CD4-positive, alpha-beta T cell treated with Interleukin-1 beta for 1 hour (primary cell): ENCODE data around the gene LACTB.

Experiments used
- DNase-seq, 2 donors: peaks; one replicate each; pipeline ENCODE4 v3.0.0-alpha.2; 2020 to 2022

The LACTB gene

DNA sequence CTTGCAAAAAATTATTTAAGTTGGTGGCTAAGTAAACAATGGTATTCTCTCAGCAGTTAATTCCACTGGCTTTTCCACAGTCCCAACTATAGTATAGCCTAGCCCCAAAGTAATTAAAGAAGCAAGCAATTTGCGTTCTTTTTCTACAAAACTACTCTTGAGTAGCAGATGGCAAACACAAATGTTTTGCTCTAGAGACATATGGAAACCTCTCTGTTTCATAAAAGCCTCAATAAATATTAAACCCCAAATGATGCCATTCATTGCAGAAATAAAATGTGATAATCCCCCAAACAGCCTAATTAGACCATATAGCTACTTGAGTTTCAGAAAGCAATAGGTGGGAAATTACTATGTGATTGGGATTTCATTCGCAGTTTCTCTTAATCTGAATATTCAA lies 59.1 kb downstream of the LACTB start:
- no peak for DNase-seq

DNA sequence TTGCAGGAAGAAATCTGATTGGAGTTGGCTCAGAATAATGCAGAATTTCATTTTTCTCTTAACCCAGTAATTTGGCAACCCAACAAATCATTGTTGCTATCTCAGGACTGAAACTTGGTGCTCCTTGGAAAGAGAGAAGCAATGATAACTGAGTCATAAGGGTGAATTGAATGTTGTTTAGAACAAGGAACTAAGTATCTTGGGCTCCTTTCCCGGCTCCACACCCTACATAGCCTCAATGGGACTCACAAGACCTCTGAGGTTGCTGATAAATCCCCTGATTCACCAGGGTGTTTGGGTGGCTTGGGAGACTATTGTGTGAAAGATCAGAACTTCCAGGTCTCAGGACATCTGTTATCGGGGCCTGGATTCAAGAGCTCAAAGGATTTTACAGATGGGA lies 60.0 kb downstream of the LACTB start:
- DNase-seq, result no peak

DNA sequence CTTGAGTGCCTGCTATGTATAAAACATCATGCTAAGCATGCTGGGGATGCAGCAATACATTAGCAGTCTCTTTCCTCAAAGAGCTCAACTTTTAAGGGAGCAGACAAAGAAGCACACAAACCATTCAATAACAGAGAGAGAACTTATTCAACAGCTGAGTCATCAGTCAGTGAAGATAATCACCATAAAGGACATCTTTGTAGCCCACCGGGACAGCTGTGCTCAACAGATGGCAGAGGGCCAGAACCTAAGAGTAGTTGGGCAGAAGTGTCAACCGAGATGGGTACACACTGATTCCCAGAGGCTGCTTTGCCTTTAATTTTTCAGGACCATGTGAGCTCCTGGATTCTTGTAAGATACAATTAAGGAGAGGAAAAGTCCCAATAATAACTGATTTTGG lies 63.5 kb downstream of the LACTB start:
- no peak for DNase-seq

DNA sequence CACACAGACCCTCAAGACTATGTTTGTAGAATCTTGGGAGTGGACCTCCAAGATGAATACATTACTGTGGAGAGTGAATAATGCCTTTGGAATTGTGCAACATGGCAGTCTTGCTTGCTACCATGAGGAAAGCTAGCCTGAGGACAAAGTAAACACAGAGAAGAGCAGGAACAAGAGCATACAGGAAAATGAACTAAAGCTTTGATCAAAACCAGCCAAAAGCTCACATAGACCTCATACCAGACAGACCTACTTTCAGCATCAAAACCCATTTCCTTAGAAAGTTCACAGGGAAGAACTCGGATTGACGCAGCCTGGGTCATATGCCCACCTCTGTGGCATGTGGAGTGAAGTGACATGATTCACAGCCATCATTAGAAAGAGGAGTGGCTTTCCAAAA lies 64.4 kb downstream of the LACTB start:
- no peak for DNase-seq

DNA sequence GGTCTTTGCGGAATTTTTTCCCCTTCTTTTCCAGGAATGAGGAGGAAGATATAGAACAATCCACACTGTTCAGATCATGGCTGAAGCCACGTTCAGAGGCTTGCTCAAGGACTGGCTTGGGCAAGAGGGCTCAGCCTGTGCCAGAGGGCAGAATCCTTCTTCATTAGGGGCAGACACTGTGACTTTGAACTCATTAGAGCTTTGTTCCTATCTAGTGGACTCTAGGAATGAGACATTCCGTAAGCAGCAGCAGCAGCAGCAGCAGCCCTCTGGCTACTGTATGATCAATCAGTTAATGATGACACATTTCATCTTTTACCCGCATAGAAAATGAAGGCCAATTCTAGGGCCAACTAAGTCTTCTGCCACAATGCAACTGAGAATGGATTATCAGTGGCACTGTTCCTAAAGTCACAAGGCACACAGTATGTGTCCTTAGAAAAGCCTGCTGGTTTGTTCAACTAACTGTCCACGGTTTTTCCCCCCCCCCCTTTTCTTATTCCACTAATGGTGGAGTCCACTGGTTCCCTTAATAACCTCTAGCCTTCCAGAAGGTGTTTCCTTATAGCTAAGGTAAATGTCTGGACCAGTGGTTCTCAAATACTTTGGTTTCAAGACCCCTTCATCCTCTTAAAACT lies 66.0 kb downstream of the LACTB start:
- DNase-seq, result no peak

DNA sequence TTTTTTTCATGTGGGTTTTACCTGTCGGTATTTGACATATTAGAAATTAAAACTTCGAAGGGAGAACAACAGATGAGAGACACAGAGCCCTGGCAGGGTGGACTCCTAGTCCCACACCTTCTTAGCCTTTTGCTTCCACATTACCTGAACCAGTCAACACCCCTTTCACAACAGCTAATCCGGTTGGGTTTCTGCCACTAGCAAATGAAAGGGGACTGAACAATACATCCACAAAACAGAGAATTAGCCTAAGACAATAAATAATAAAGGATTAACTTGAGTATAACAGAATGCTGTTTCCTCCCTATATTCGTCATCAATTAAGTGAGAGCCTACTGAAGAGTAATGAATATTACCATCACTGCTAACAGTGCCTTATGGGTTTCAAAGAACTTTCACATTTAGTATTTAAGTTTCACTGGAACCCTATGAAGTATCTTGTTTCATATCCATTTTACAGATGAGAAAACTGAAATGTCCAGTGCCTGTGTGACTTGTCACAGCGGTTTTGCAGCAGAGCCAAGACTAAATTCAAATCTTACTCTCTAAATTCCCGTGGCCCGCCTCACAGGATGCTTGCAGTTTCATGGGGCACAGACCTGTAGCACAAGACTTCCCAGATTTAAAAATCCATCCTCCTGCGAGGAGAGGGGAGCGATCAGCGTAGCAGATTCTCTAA lies 66.7 kb downstream of the LACTB start:
- no peak for DNase-seq

DNA sequence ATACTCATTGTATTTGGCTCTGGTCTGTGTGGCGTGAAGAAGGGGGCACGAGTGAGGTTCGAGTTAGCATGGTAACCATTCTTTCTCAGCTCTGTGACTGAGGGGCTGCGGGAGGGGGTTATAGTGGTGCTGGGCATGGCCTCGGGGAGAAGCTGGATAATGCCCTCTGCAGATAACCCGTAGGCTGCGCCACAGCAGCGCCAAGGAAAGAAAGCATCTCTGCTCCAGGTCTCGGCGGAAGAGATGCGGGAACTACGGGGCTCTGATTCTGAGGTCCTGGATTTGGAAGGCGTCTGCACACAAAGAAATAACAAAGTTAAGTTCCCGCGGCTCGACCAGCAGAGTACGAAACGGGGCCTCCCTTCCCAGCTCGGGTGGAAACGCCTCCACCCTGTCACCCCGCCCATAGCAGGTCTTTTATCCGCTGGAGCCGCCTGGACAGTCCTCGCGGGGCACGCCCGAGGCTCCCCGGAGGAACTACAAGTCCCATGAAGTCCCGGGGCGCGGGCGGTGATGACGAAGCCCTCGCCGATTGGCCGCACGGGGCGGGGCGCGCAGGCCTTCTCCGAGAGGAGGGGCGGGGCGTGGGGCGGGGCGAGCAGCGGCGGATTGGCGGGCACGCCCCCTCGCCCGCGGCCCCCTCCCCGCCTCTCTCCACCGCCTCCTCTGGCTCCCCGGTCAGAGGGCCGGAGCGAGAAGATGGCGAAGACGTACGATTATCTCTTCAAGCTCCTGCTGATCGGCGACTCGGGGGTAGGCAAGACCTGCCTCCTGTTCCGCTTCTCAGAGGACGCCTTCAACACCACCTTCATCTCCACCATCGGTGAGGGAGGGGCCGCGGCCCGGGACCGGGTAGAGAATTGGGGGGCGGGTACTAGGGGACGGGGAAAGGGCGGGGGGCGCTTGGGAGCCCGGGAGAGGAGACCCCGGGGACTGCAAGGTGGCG lies 67.5 kb downstream of the LACTB start, which contains the start of gene RAB8B:
RAB8B (plus strand) TSS at position 681 of the 946 bp plus-strand sequence; CDS start at position 700, 19 bp downstream.
- DNase-seq, result peak; percentile 96 to 97

DNA sequence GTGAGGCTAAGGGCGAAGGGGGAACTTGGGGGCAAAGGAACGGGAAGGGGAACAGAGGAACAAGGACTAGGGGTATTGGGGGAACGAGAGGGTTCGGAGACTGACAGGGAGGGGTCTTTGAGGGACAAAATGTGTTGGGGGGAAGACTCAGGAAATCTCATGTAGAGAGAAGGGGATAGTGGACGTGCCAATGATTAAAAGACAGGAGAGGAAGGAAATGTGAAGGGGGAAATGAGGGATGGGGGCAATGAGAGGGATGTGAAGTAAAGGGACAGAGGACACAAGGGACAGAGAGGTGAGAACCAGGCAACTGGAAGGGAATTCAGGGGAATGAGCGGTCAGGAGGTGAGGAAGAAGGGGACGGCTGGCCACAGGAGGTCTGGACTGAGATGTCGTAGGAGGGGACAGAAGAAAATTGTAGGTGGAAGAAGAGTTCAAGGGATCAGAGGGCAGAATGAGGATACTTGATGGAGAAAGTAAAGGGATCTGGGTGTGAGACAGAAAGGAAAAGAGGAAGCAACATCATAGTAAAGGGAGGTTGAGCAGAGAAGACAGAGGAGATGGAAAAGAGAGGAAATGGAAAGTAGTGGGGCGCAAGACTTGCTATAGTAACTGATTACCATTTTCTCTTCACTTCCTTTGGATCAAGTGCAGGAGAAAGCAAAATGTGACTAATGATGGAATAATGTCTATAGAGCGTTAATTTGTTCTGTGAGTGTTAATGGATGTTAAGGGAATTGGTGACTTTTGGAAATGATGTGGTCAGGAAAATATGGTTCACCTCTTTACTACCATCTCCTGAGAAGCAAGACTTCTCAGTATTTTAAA lies 68.5 kb downstream of the LACTB start:
- DNase-seq, result no peak

DNA sequence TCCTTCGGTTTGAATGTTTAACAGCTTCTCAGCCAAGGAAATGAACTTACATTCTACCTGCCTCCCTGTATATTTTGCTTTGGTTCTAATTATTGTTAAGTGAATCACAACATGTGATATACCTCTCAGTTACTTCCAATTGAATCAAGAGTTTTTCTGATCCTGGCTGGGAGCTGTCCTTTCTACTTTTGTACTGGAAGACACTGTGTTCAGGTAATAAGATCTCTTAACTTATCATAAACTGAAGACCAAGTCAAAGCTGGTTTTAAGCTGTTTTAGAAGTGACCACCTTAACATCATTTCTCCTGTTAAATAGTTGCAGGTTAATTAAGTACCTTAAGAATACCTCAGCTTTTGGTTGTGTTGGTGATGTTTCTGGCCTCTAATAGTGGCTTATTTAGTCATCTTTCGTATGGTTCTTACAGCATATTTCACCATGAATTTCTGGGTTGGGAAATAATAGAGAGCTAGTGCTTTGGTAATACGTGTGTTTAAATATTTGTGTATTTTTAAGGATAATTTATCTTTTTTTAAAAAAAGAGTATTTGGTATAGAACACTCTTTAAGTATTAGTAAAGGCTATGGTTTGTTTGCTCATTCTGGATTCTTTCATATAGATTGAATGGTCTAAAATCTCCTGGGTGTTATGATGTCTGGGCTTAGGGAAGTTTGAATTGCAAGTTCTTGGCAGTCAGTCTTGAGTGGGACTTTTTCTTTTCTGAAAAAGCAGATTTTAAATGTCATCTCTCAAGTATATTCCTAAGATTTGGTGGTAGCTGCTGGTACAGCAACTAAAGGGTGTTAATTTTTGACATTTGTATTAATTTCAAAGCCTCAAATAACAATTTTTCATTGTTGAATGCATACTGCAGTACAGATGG lies 69.3 kb downstream of the LACTB start:
- DNase-seq, result no peak
